Lower leg skin (tissue), 4 donors: Measurements from ENCODE around the gene C5orf63. TPM values are rescaled to one million over a fixed set of nuclear protein-coding genes. Genes with fewer than 3 reads are reported as not detected.

Source experiments
- DNase-seq, 2 donors: peaks; one replicate each; pipeline ENCODE4 v3.0.0-alpha.2; 2019; ENCODE audit warnings: low spot score in 2 of 2
- H3K4me3 ChIP-seq: fragments of 200-600 bp; sonication (generic); 2 replicates; pipeline ENCODE4 v1.5.1; 2017; ENCODE audit warnings: mild to moderate bottlenecking, low read depth; ENCODE audit not compliant: poor library complexity, severe bottlenecking
- POLR2A ChIP-seq, 2 donors: fragments of 450-650 bp; IDR thresholded peaks; one replicate each; pipeline ENCODE4 v1.6.1; 2016 to 2017; ENCODE audit warnings: antibody characterized with exemption in 2 of 2, mild to moderate bottlenecking in 1 of 2, moderate library complexity in 1 of 2
- WGBS, 2 donors: methylation state at CpG; one replicate each; pipeline ENCODE4 v1.1.5; 2018; 5-methylcytosine and 5-hydroxymethylcytosine counted together
- intact Hi-C: fragments of 100-400 bp; cut with DNase I; formaldehyde crosslinking; loops from one replicate; pipeline ENCODE4 v1.15.0; 2023; ENCODE audit warnings: low total_unique reads
- total RNA-seq, 4 donors: library from RNA; depleted of rRNA; stranded (reverse); fragments of >200 nt; gene quantifications; one replicate each; pipeline ENCODE4 v1.1.0, GENCODE V29; 2016
- TF ChIP-seq, protein P1 (sequence below), 3 donors: fragments of 450-650 bp; IDR thresholded peaks; one replicate each; pipeline ENCODE4 v1.5.1; 2016; ENCODE audit warnings: antibody characterized with exemption in 3 of 3, mild to moderate bottlenecking in 3 of 3, moderate library complexity in 2 of 3

The C5orf63 gene
- total RNA-seq, 4 donors from 2014 or later, result 0.91 to 3.3 (median 1.7) TPM

DNA sequence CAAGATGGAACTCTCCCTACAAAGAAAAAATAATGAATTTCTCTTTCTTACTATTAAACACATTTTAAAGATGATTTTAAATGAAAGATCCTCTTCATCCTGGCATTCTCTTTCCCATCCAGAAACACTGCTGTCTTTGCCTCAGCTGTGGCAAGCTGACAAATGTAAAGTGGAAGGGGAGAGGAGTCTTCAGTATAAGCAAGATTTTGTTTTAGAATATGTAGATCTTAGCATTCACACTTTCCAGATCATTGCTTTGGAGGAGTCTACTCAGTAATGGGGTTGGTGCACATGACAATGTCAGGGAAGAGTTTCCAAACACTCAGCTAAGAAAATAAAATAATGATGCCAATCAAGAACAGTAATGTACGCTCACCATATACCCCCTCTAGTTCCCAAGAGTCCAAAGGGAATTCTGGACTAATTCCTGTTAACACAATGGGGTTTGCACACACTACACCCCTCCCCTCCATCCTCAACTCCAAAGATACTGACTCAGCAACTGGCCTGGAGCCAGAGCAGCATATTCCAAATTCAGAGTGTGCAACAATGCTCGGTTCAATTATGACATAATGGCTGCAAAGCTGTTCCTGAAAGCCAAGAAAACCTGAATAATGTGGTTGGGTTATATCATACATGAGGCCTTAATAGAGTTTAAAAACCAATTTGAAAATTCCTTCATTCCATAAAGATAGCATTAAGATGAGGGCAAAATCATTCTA is 4.6 kb downstream of the C5orf63 start:
- WGBS, 2 donors, result 45 to 52% methylated on average over 2 of the region's 2 CpGs
- DNase-seq, result no peak
- intact Hi-C loops, result no loop called here
- H3K4me3 ChIP-seq, result no peak overlapping the region
- no peak for TF ChIP-seq POLR2A (IDR thresholded peaks at IDR 0.05)
- TF ChIP-seq, protein P1, sequence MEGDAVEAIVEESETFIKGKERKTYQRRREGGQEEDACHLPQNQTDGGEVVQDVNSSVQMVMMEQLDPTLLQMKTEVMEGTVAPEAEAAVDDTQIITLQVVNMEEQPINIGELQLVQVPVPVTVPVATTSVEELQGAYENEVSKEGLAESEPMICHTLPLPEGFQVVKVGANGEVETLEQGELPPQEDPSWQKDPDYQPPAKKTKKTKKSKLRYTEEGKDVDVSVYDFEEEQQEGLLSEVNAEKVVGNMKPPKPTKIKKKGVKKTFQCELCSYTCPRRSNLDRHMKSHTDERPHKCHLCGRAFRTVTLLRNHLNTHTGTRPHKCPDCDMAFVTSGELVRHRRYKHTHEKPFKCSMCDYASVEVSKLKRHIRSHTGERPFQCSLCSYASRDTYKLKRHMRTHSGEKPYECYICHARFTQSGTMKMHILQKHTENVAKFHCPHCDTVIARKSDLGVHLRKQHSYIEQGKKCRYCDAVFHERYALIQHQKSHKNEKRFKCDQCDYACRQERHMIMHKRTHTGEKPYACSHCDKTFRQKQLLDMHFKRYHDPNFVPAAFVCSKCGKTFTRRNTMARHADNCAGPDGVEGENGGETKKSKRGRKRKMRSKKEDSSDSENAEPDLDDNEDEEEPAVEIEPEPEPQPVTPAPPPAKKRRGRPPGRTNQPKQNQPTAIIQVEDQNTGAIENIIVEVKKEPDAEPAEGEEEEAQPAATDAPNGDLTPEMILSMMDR (IDR thresholded peaks at IDR 0.05), result no peak

GRCh38 chr5:127066721-127067120 is 6.6 kb downstream of the C5orf63 start:
- intact Hi-C loops, result no loop called here
- TF ChIP-seq, protein P1 (IDR thresholded peaks at IDR 0.05), result no peak
- no peak for TF ChIP-seq POLR2A (IDR thresholded peaks at IDR 0.05)
- no peak overlapping the region for H3K4me3 ChIP-seq
- DNase-seq, result no peak

DNA sequence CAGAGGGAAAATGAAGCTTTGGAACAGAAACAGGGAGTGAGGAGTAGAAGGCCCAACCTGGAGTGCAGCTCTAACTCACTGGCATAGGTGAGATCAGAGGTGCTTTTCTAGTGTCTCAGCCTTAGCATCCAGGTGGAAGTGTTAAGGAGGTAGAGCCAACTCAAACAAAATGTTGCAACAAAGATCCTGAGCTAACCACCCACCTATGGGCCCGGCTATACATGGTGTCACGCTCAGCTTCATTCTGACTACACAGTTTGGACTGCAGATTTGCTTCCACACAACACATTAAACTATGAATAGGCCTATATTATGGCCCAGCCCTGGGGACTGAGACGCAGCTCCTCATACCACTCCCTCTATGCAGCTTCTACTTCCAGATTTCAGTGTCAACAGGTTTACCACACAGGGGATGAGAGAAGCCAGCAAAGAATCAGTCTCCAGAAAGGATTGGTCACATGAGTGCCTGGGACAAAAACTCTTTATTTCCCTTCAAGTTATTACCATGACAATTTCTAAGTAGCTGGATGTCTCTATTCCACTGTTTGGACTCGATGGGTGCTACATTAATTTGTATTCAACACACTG is 9.0 kb downstream of the C5orf63 start:
- intact Hi-C loops, result no loop called here
- H3K4me3 ChIP-seq, result no peak overlapping the region
- no peak for TF ChIP-seq POLR2A (IDR thresholded peaks at IDR 0.05)
- TF ChIP-seq, protein P1 (IDR thresholded peaks at IDR 0.05), result no peak
- WGBS, 2 donors, result 76 to 85% methylated on average over 4 of the region's 4 CpGs
- no peak for DNase-seq

GRCh38 chr5:127063257-127063913 is 9.9 kb downstream of the C5orf63 start:
- no peak for DNase-seq
- intact Hi-C loops, result no loop called here
- WGBS, 2 donors, result 78% methylated on average over 2 of the region's 2 CpGs
- TF ChIP-seq, protein P1 (IDR thresholded peaks at IDR 0.05), result no peak
- no peak for TF ChIP-seq POLR2A (IDR thresholded peaks at IDR 0.05)
- no peak overlapping the region for H3K4me3 ChIP-seq

DNA sequence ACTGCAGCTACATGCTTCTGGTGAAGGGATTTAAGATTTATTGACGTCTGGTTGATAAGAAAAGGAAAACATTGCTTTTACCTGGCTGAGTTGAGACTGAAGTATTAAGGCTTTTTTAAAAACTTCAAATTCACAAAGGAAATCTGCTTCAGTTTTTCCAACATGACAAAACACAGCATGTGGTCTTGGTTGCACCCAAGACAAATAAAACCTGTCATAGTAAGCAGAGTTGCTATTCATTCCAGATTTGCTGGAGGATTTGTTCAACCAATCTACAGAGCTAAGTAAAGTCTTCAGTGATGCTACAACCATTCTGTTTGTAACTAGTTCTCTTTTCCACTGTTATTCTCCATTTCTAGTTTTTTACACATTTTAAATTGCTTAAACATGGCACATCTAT is 11.3 kb downstream of the C5orf63 start:
- no peak overlapping the region for H3K4me3 ChIP-seq
- intact Hi-C loops, result no loop called here
- DNase-seq, result no peak
- WGBS, 2 donors, result 51 to 82% methylated on average over 1 of the region's 1 CpG
- TF ChIP-seq, protein P1 (IDR thresholded peaks at IDR 0.05), result no peak
- TF ChIP-seq POLR2A (IDR thresholded peaks at IDR 0.05), result no peak
